ENCODE results near the gene DNMT3B.
A peak's percentile ranks its signal among the peaks of the same experiment; 100 is the strongest.

The DNMT3B gene

DNA sequence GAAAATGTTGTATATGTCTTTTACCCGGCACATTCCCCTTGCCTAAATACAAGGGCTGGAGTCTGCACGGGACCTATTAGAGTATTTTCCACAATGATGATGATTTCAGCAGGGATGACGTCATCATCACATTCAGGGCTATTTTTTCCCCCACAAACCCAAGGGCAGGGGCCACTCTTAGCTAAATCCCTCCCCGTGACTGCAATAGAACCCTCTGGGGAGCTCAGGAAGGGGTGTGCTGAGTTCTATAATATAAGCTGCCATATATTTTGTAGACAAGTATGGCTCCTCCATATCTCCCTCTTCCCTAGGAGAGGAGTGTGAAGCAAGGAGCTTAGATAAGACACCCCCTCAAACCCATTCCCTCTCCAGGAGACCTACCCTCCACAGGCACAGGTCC is 46.3 kb downstream of the DNMT3B start:
- DNase-seq (ENCODE audit: low read depth, low spot score), result no peak
- no peak overlapping the region for H3K4me3 ChIP-seq (ENCODE audit: low read length)

DNA sequence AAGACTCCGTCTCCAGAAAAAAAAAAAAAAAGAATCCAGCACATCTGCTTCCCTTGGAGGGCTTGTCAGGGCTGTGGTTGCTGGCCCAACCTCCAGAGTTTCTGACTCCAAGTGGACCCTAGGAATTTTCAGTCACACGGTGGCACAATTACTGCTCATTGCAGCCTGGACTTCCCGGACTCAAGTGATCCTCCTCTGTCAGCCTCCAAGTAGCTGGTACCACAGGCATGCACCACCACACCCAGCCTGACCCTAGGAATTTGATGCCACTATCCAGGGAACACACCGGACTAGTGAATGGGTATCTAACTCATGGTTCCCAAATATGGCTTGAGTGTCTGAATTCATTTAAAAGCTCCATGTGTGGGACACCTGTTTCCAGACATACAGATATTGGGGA is 47.7 kb downstream of the DNMT3B start:
- no peak overlapping the region for H3K4me3 ChIP-seq (ENCODE audit: low read length)

DNA sequence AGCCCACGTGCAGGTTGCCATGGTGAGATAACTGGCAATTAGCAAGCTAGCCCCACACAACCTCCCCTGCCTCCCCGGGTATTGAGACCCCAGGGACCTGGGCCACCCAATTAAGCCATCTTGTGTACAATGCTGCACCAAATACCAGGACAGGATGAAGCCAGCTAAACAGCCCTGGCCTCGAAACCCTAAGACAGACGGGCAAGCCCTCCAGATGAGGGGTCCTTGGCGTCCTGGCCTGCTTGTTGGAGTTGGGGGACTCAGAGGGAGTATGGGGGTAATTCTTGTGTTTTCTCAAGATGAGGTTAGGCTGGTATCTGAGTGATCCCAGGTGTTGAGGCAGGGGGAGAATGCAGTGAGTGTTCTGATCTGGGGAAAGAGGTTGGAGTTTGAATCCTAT is 48.8 kb downstream of the DNMT3B start:
- no peak for DNase-seq (ENCODE audit: low read depth, low spot score)
- no peak overlapping the region for H3K4me3 ChIP-seq (ENCODE audit: low read length)

More for the DNA sequence above, 47.7 kb downstream of the DNMT3B start:
- DNase-seq (ENCODE audit: low read depth, low spot score), result no peak

DNA sequence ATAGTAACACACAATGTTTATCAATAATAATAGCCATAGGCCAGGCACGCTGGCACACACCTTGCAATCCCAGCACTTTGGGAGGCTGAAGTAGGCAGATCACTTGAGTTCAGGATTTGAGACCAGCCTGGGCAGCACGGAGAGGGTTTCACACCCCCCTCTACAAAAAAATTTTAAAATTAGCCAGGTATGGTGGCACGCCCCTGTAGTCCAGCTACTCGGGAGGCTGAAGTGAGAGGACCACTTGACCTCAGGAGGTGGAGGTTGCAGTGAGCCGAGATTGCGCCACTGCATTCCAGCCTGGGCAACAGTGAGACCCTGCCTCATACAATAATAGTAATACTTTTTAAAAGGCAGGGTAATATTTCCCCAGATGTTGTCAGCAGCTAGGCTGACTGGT is 49.7 kb downstream of the DNMT3B start:
- DNase-seq (ENCODE audit: low read depth, low spot score), result no peak

DNA sequence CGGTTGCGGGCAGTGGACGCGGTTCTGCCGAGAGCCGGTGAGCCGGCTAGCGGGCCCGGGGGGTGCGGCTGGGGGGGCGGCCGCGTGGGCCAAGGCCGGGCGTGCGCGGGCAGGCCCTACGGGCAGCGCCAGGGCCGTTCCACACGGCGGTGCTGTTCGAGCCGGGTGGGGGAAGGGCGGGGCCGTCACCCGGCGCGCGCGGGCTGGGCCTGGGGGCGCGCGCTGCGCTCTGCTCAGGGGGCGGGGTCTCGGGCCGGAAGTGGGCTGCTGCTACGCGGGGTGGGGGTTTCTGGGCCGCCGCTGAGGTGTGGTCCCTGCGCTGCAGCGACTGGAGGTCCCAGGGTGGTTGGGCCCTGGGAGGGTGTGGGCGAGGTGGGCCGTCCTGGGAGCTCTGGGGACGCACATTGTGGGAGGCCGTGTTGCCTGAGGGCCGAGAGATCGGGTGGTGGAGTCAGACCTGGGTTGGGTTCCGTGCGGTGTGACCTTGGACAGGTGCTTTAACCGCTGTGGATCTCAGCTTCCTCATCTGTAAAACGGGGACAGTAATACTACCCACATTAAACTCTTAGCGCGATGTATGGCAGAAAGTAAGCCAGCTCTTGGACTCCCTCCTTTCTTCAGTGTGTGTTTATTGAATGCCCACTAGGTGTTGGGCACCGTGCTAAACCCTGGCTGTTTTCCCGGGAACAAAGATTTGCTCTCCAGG is 58.0 kb downstream of the DNMT3B start:
- peak; percentile 62 for DNase-seq (ENCODE audit: low read depth, low spot score)
- peak overlapping the region; percentile 79 for H3K4me3 ChIP-seq (ENCODE audit: low read length)

More for the DNA sequence above, 49.7 kb downstream of the DNMT3B start:
- H3K4me3 ChIP-seq (ENCODE audit: low read length), result no peak overlapping the region

DNA sequence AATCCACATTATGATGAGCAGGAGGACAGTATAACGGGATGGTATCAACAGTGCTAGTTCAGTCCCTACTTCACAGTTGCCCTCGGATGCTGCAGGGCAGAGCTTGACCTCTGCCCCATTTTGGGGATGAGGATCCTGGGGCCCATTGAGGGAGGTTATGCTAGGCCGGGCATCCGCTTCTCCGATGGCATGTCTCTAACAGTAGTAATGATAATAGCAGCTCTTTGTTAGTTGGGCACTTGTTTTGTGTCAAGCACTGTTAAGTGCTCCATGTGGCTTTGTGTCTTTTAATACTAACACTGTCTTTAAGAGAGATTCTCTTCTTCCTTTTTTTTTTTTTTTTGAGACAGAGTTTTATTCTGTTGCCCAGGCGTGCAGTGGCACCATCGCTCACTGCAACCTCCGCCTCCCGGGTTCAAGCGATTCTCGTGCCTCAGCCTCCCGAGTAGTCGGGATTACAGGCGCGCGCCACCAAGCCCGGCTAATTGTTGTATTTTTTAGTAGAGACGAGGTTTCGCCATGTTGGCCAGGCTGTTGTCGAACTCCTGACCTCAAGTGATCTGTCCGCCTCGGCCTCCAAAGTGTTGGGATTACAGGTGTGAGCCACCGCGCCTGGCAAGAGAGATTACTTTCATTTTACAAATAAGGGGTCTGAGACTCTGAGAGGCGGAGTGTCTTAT is 58.7 kb downstream of the DNMT3B start:
- H3K4me3 ChIP-seq (ENCODE audit: low read length), result peak overlapping the region; percentile 79
- DNase-seq (ENCODE audit: low read depth, low spot score), result no peak

DNA sequence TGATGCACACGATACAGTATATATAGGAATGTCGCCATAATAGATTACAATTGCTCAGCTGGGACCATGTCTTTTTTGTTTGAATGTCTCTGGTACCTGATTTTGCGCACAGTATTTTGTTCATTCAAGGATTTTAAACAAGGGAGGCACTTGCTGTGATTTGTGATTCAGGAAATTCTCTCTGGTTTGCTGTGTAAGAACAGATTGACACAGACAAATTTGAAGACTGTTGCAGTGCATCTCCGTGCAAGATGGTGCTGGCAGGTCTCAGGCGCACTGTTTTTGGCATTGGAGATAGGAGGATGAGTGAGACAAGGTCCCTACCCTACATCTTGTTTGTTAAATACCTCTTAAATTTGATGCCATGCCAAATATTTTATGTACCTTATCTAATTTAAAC is 60.0 kb downstream of the DNMT3B start:
- DNase-seq (ENCODE audit: low read depth, low spot score), result no peak
- H3K4me3 ChIP-seq (ENCODE audit: low read length), result no peak overlapping the region

DNA sequence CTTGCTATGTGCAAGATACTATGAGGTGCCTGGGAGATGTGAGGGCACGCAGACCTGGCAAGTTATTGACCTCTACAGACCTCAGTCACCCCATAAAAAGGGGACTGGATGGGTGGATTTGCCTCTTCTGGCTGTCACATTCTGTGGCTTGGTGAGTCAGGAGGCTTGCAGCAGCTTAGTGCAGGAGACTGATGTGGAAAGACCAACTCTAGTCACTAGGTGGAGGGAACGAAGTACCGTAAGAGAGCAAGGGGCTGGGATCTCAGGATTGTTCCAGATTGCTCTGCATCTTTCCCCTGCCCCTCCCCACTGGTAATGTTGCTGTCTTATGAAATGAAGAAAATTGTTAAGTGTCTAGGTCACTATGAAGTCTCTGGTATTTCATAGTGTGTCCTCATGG is 60.9 kb downstream of the DNMT3B start:
- DNase-seq (ENCODE audit: low read depth, low spot score), result no peak
- no peak overlapping the region for H3K4me3 ChIP-seq (ENCODE audit: low read length)

DNA sequence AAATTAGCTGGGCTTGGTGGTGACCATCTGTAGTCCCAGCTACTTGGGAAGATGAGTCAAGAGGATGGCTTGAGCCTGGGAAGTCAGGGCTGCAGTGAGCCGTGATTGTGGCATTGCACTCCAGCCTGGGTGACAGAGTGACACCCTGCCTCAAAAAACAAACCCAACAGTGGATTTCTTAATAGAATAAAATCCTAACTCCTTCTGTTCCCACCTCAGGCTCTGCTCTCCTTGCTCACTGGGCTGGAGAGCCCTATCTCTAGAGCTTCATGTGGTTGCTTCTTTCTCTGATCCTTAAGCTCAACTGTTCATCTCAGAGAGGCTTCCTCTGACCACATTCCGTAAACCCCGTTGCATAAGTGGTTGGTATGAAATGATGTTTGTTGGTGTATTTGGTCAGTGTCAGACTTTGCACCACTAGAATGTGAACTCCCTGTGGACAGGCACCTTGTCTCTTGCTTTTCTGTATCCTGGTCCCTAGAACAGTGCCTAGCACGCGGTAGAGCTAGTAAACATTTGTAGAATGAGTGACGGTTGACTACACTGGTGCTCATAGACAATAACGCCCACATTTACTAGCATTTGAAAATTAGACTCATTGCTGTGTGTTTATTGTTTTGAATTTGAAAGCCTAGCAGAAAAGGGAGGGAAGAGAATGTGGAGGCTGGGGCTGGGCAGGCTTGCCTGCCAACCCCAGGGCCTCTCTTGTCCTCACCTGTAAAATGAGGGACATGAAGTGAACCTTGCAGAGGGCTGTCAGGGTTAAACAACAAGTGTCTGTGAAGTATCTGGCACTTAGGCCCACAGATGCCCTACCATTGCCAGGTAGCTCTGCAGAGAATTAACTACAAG is 61.8 kb downstream of the DNMT3B start:
- DNase-seq (ENCODE audit: low read depth, low spot score), result no peak
- H3K4me3 ChIP-seq (ENCODE audit: low read length), result no peak overlapping the region

DNA sequence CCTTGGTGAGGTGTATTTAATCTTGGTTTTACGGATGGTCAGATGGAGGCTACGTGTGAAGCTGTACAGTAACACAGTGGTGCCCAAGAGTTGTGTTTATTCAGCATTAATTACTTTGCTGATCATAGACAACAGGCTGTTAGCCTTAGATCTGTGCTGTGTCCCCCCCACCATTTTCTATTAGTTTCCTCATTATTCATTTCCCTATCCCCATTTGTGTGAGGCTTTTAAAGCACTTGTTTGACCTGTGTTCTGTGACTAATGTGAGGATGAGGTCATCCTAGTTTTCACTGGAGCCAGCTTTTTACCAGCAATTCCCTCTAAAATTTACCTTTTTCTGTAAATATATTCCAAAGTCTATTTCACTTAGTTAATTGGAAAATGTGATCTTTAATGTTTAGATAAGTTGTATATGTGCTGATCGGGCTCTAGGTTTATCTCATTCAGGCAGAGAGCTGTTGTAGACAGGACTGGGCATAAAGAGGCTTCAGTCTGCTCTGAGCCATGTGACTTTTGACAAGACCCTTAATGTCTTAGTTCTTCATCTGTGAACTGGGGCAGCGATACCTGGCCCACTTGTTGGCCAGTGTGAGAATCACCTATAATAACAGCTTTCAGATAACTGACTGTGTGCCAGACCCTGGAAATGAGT is 66.0 kb downstream of the DNMT3B start:
- DNase-seq (ENCODE audit: low read depth, low spot score), result no peak
- no peak overlapping the region for H3K4me3 ChIP-seq (ENCODE audit: low read length)

DNA sequence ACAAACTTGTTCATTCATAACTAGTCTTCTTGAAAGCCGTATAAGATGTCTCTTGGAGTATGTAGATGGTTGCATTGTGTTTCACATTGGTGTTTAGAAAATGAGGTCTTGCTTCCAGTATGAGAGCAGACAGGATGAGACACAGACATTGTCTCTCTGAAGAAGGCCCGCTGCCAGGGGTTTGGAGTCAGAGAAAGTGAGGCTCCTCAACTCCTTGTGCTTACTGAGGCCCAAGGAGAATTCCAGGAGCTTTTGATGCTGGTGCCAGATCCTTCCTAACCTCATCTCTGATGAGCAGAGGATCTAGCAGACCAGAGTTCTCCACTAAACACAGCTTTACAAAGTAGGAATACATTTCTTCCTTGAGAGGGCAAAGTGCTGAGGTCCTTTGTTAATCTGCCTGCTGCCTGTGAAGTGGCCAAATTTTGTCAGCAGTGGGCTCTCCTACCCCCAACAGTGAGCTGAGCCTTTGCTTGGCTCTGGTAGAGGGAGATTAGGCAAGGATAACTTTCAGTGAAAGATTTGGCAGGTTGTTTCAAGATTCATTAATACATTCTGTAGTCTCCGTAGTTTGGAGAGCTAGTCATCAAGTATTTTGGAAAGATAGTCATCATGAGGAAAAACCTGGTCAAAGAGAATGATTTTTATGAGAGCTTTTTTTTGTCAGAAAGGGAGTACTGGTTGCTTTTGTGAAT is 67.3 kb downstream of the DNMT3B start:
- no peak overlapping the region for H3K4me3 ChIP-seq (ENCODE audit: low read length)

DNA sequence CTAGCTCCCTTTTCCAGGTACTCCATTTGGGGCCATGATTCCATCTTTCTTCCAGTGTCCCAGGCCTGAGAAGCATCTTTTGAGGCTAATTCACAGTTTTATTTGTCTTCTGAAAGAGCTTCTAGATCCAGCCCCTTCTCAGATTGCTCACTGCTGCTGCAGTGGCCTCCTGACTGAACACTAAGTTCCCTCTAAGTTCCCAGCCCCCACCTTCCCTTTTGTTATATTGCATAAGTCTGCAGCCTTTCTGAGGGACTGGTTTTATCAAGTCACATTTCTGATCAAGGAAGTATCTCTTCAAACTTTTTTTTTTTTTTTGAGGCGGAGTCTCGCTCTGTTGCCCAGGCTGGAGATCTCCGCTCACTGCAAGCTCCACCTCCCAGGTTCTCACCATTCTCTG is 68.3 kb downstream of the DNMT3B start:
- H3K4me3 ChIP-seq (ENCODE audit: low read length), result no peak overlapping the region
- no peak for DNase-seq (ENCODE audit: low read depth, low spot score)

More for the DNA sequence above, 67.3 kb downstream of the DNMT3B start:
- no peak for DNase-seq (ENCODE audit: low read depth, low spot score)

DNA sequence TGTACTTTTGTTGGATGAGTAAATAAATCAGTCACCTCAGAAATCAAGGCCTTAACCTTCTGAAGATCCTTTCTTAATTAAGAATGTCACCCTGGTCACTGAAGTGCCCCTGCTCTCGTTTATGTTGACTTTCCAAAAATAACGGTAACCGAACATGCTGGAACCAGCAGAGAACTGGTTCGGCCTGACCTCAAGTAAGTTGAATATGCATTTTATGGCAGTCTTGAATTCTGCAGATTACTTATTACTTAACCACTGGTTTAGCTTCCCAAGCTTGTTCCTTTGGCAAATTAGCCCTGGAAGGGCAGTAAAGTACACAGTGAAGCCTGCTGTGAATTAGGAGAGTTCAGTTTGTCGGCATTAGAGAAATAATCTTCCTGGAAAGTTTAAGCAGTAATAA is 69.8 kb downstream of the DNMT3B start:
- no peak overlapping the region for H3K4me3 ChIP-seq (ENCODE audit: low read length)
- no peak for DNase-seq (ENCODE audit: low read depth, low spot score)

DNA sequence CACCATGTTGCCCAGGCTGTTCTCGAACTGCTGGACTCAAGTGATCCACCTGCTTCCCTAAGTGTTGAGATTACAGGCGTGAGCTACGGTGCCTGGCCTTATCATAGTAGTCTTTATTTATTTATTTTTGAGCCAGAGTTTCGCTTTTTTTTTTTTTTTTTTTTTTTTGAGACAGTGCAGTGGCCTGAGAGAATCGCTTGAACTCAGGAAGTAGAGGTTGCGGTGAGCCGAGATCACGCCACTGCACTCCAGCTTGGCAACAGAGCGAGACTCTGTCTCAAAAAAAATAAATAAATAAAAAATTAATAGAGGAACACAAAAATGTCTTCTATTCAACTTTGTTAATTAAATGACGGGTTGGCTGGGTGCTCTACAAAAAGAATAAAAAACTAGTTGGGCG is 70.5 kb downstream of the DNMT3B start:
- H3K4me3 ChIP-seq (ENCODE audit: low read length), result no peak overlapping the region
- no peak for DNase-seq (ENCODE audit: low read depth, low spot score)

DNA sequence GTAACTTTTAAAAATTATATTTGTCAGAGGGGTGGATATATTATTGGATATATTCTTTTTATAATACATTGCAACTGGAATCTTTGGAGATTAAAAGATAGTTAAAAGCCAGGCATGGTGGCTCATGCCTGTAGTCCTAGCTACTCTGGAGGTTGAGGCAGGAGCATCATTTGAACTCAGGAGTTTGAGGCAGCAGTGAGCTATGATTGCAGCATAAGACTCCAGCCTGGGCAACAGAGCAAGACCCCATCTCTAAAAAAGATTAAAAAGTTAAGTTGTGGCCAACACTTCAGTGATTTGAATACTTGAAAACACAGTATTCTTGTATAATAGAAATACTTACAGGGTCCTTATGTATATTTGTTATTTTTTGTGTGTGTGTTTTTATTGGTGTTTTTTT is 72.8 kb downstream of the DNMT3B start:
- DNase-seq (ENCODE audit: low read depth, low spot score), result no peak
- H3K4me3 ChIP-seq (ENCODE audit: low read length), result no peak overlapping the region

DNA sequence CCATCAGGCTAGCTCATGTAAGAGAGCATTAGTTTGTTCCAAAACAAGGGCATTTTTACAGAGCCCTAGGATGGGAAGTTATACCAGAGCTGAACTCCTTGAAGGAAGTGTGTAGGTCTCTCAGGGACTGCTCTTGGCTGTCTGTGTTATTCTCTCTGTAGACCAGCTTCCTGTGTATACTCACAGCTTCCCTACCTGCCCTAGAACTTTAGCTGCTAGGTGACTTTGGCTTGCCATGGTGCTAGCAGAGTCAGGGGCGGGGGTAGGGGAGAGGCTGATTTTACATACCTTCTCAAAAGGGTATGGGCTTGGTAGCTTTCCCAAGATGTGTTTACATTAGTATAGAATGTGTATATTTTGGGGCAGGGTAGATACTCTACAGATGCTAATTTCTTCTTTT is 75.0 kb downstream of the DNMT3B start:
- H3K4me3 ChIP-seq (ENCODE audit: low read length), result no peak overlapping the region
- DNase-seq (ENCODE audit: low read depth, low spot score), result no peak

DNA sequence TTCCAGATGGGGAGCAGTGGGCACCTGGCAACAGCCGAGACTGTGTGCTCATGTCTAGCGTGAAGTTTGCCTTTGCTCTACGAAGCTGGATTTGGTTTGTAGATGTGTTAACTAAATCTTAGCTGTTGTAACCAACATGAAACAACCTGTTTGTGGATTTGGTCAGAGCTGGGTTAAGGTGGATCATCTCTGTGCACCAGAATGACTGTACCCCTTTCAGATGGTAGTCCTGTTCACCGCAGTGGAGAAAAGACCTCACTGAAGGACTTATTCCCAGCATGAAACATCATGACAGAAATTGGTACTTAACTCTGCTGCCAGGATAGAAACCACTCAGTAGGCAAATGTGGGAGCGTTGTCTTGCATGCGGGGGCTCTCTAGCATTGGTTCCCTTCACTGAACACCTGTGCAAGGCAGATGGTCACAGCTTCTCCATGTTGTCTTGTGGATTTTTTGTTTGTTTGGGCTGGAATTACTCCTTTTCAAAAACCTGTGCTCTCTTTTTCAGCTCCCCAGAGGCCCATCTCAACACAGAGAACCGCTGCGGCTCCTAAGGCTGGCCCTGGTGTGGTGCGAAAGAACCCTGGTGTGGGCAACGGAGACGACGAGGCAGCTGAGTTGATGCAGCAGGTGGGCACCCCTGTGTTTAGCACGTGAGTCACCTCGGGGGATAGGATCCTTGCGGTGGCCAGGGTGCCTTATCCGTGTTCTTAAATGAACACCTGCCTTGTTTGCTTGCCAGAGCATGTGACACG is 77.2 kb downstream of the DNMT3B start:
- no peak for DNase-seq (ENCODE audit: low read depth, low spot score)

DNA sequence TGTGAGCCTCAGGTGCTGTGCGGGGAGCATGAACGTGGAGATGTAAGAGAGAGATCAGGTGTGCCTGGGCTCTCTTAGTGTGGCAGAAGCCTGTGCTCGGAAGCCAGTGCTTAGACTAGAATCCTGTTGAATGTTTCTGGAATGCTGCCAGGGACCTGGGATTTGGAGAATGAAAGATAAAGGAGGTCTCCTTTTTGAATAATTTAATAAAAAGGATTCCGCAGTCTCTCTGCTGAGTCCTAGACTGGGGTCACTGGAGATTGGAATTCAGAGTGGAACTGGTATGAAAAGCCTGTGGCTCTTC is 77.7 kb downstream of the DNMT3B start:
- H3K4me3 ChIP-seq (ENCODE audit: low read length), result no peak overlapping the region
- DNase-seq (ENCODE audit: low read depth, low spot score), result no peak

More for the DNA sequence above, 77.2 kb downstream of the DNMT3B start:
- no peak overlapping the region for H3K4me3 ChIP-seq (ENCODE audit: low read length)

Measured in Jurkat, Clone E6-1 (cell line).